GM18511 (cell line): Measurements from ENCODE around the gene SPOCK3.

ENCODE experiments used
- ATAC-seq: cut with Tn5 transposase; IDR thresholded peaks from one replicate; pipeline ENCODE4 v1.9.1; 2021; ENCODE audit warnings: mild to moderate bottlenecking, moderate library complexity; ENCODE audit not compliant: unreplicated experiment

The SPOCK3 gene

DNA sequence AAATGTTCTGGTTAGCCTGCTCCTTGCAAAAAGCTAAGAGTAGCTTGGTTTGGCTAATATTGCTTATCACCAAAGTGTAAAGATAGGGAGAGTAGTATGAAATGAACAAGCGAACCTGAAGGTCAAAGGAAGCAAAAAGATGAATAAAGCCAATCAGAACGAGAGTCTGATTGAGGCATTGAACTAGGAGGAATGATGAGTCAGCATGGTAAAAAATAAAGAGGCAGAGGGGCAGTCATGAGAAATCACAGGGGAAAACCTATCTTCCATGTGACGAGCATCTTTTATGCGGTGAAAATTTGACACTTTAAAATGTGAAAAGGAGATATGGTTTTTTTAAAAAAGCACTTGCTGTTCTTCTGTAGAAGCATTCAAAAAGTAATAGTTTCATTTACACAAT, 533.7 kb downstream of the SPOCK3 start:
- ATAC-seq, result no peak

GRCh38 chr4:166688835-166689234, 545.5 kb downstream of the SPOCK3 start:
- no peak for ATAC-seq

- ATAC-seq, result no peak
Observed at GRCh38 chr4:166687828-166688227, 546.5 kb downstream of the SPOCK3 start.
